ENCODE results near the gene MAN2A1. TPM values are rescaled to one million over a fixed set of nuclear protein-coding genes. Genes with fewer than 3 reads are reported as not detected.

The MAN2A1 gene
- total RNA-seq, 1 donor from 2014 or later = 33.9 TPM

- TF ChIP-seq POLR2A (IDR thresholded peaks at IDR 0.05) (no peak), CTCF (IDR thresholded peaks at IDR 0.05) (no peak), POLR2AphosphoS5 (IDR thresholded peaks at IDR 0.05; ENCODE audit: insufficient read depth in 1 of 2, low read depth in 1 of 2) (no peak)
Measured at GRCh38 chr5:109743770-109744212, 54.1 kb downstream of the MAN2A1 start.

GRCh38 chr5:109744261-109744660 lies 54.5 kb downstream of the MAN2A1 start:
- Histone ChIP-seq H3K4me3 (no peak overlapping the region), H3K27ac (no peak overlapping the region), H3K36me3 (no peaks in the 10 kb centered on the region), H3K27me3 (no peaks in the 10 kb centered on the region), H3K9me3 (no peaks in the 10 kb centered on the region), H3K4me1 (peaks cover 28% of the 10 kb centered on the region)
- intact Hi-C loops (cut with DNase I) = no loop called here
- TF ChIP-seq CTCF (IDR thresholded peaks at IDR 0.05) = no peak
- TF ChIP-seq POLR2AphosphoS5 (IDR thresholded peaks at IDR 0.05; ENCODE audit: insufficient read depth in 1 of 2, low read depth in 1 of 2) = no peak
- TF ChIP-seq POLR2A (IDR thresholded peaks at IDR 0.05) = no peak
- DNase-seq (ENCODE audit: extremely low spot score in 2 of 2) = no peak

More at GRCh38 chr5:109743770-109744212, 54.1 kb downstream of the MAN2A1 start:
- Histone ChIP-seq H3K36me3 (no peaks in the 10 kb centered on the region), H3K27me3 (no peaks in the 10 kb centered on the region), H3K27ac (no peak overlapping the region), H3K4me3 (no peak overlapping the region), H3K4me1 (peaks cover 29% of the 10 kb centered on the region), H3K9me3 (no peaks in the 10 kb centered on the region)
- DNase-seq (ENCODE audit: extremely low spot score in 2 of 2) = no peak
- intact Hi-C loops (cut with DNase I) = no loop called here

- Histone ChIP-seq H3K9me3 (no peaks in the 10 kb centered on the region), H3K4me3 (no peak overlapping the region), H3K4me1 (peaks cover 9% of the 10 kb centered on the region), H3K27ac (no peak overlapping the region), H3K27me3 (no peaks in the 10 kb centered on the region), H3K36me3 (no peaks in the 10 kb centered on the region)
- TF ChIP-seq CTCF (IDR thresholded peaks at IDR 0.05) (no peak), POLR2AphosphoS5 (IDR thresholded peaks at IDR 0.05; ENCODE audit: insufficient read depth in 1 of 2, low read depth in 1 of 2) (no peak), POLR2A (IDR thresholded peaks at IDR 0.05) (no peak)
- intact Hi-C loops (cut with DNase I) = no loop called here
- no peak for DNase-seq (ENCODE audit: extremely low spot score in 2 of 2)
Measured at GRCh38 chr5:109748546-109748945, 58.8 kb downstream of the MAN2A1 start.

- Histone ChIP-seq H3K4me1 (no peaks in the 10 kb centered on the region), H3K27ac (no peak overlapping the region), H3K27me3 (no peaks in the 10 kb centered on the region), H3K4me3 (no peak overlapping the region), H3K9me3 (no peaks in the 10 kb centered on the region), H3K36me3 (peaks cover 0 to under 1% of the 10 kb centered on the region in 2 donors)
- TF ChIP-seq POLR2AphosphoS5 (IDR thresholded peaks at IDR 0.05; ENCODE audit: insufficient read depth in 1 of 2, low read depth in 1 of 2) (no peak), CTCF (IDR thresholded peaks at IDR 0.05) (no peak), POLR2A (IDR thresholded peaks at IDR 0.05) (no peak)
- no peak for DNase-seq (ENCODE audit: extremely low spot score in 2 of 2)
- intact Hi-C loops (cut with DNase I) = no loop called here
Measured at GRCh38 chr5:109750463-109750862, 60.7 kb downstream of the MAN2A1 start.

- TF ChIP-seq POLR2A (IDR thresholded peaks at IDR 0.05) (no peak), CTCF (IDR thresholded peaks at IDR 0.05) (no peak), POLR2AphosphoS5 (IDR thresholded peaks at IDR 0.05; ENCODE audit: insufficient read depth in 1 of 2, low read depth in 1 of 2) (no peak)
- Histone ChIP-seq H3K36me3 (peaks cover 5 to 7% of the 10 kb centered on the region in 2 donors), H3K4me1 (no peaks in the 10 kb centered on the region), H3K27ac (no peak overlapping the region), H3K27me3 (no peaks in the 10 kb centered on the region), H3K4me3 (no peak overlapping the region), H3K9me3 (no peaks in the 10 kb centered on the region)
- intact Hi-C loops (cut with DNase I) = no loop called here
- DNase-seq (ENCODE audit: extremely low spot score in 2 of 2) = no peak
Measured at GRCh38 chr5:109753279-109753678, 63.6 kb downstream of the MAN2A1 start.
